Endothelial cell of umbilical vein (primary cell): ENCODE data around the gene DIAPH2.

Experiments used
- CTCF ChIP-seq, 2 donors: IDR thresholded peaks; 1 replicate in 1 of 2; 2 replicates in 1 of 2; pipeline ENCODE4 v1.5.1; 2011; ENCODE audit warnings: low read length in 2 of 2, mild to moderate bottlenecking in 2 of 2, moderate library complexity in 2 of 2, control low read depth in 1 of 2, inconsistent platforms in 1 of 2, low read depth in 1 of 2; ENCODE audit not compliant: insufficient read depth in 1 of 2; ENCODE audit errors: extremely low read depth in 1 of 2
- EZH2 ChIP-seq: IDR thresholded peaks from 2 replicates; pipeline ENCODE4 v1.6.1; 2012; ENCODE audit warnings: borderline replicate concordance, low read depth, mild to moderate bottlenecking, moderate library complexity, low read length, inconsistent platforms; ENCODE audit not compliant: severe bottlenecking
- JUN ChIP-seq: IDR thresholded peaks from 2 replicates; pipeline ENCODE4 v1.6.1; 2011; ENCODE audit warnings: borderline replicate concordance, low read depth; ENCODE audit not compliant: insufficient read length, insufficient read depth
- MAX ChIP-seq: IDR thresholded peaks from 2 replicates; pipeline ENCODE4 v1.6.1; 2011; ENCODE audit not compliant: insufficient read depth, insufficient read length
- POLR2A ChIP-seq: IDR thresholded peaks from 2 replicates; pipeline ENCODE4 v1.6.1; 2012; ENCODE audit warnings: low read depth, mild to moderate bottlenecking, control low read depth, low read length
- POLR2AphosphoS5 ChIP-seq: IDR thresholded peaks from 2 replicates; pipeline ENCODE4 v1.6.1; 2012; ENCODE audit warnings: low read depth, mild to moderate bottlenecking, control low read depth, low read length, moderate library complexity; ENCODE audit not compliant: insufficient read depth

GRCh38 chrX:96834137-96834536 is 149.5 kb downstream of the DIAPH2 start:
- TF ChIP-seq EZH2 (no peak), CTCF (IDR thresholded peaks at IDR 0.05; ENCODE audit: extremely low read depth in 1 of 2, insufficient read depth in 1 of 2, low read depth in 1 of 2, low read length in 2 of 2) (no peak), POLR2AphosphoS5 (no peak), MAX (no peak), JUN (no peak), POLR2A (no peak)
